Measurements from ENCODE around the gene USP17L28.
"Not testable (repeated sequence)": the region's sequence is repeated elsewhere in the genome, so short reads cannot be mapped to it uniquely, and the experiment has no call there.

Gene USP17L28

DNA sequence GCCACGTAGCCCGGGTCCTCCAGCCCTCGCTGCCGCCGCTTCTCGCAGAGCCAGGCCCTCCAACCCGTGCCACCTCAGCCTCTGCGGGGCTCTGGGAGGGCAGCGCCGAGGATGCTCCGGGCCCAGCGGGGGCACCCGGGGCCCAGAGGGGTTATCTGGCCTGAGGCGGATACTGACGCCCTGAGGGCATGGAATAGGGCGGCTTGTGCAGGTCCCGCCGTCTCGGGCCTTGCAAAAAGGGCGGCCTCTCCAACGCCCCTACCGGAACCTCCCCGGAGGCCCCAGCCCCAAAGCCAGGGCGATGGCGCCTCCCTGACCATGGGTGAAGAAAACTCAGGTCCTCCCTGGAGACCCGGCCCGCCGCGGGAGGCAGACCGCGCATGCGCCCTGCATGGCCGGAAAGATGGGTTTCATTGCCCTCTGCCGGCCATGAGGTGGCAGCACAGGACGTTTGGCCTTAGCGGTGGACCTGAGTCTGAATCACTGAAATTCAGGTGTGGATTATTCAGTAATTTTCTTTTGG is 32.4 kb downstream of the USP17L28 start:
- H3K4me1 ChIP-seq (ENCODE audit: control insufficient read depth, insufficient read depth, low read length); H3K36me3 ChIP-seq (ENCODE audit: control insufficient read depth, insufficient read depth, low read length); H3K9me3 ChIP-seq (ENCODE audit: control insufficient read depth, insufficient read depth, low read depth, low read length); H3K27ac ChIP-seq (ENCODE audit: low read depth, low read length); H3K27me3 ChIP-seq (ENCODE audit: control insufficient read depth, insufficient read depth, low read length): not testable (repeated sequence)
- H3K4me3 ChIP-seq (ENCODE audit: low read depth, low read length) = peak overlapping the region; percentile 52
- H3K9ac ChIP-seq (ENCODE audit: low read length) = peak overlapping the region; percentile 39

DNA sequence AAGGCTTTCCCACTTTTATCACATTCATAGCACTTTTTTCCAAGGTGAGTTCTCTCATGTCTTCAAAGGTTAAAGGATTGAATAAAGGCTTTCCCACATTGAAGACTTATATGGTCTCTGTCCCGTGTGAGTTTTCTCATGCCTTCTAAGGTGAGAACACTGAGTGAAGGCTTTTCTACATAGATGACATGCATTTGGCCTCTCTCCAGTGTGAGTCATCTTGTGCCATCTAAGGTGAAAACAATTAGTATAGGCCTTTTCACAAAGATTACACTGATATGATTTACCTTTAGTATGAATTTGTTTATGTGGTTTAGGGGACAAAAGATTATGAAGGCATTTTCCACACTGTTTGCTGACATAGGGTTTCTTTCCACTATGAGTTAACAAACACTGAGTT is 35.4 kb downstream of the USP17L28 start:
- no peak overlapping the region for H3K9ac ChIP-seq (ENCODE audit: low read length)
- no peaks in the 10 kb centered on the region for H3K9me3 ChIP-seq (ENCODE audit: control insufficient read depth, insufficient read depth, low read depth, low read length)
- no peak overlapping the region for H3K27ac ChIP-seq (ENCODE audit: low read depth, low read length)
- H3K4me1 ChIP-seq (ENCODE audit: control insufficient read depth, insufficient read depth, low read length) = no peaks in the 10 kb centered on the region
- H3K27me3 ChIP-seq (ENCODE audit: control insufficient read depth, insufficient read depth, low read length) = no peaks in the 10 kb centered on the region
- no peak overlapping the region for H3K4me3 ChIP-seq (ENCODE audit: low read depth, low read length)
- no peaks in the 10 kb centered on the region for H3K36me3 ChIP-seq (ENCODE audit: control insufficient read depth, insufficient read depth, low read length)

DNA sequence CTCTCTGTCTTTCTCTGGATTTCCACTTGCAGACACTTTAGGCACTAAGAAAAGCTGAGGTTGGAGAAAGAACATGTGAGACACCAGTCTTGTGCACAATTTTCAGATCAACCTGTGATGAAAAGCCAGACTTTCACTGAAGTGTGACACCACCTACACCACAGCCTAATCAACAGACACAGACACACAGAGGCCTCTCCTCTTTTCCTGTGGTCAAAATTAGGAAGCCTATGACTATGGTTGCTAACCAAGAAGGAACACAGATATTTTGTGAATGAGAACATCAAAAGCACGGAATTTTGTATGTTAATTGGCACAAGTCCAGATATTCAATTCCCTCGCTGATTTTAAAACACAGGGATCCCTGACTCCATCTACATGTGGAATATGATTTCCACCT is 40.3 kb downstream of the USP17L28 start:
- not testable (repeated sequence) for H3K9me3 ChIP-seq (ENCODE audit: control insufficient read depth, insufficient read depth, low read depth, low read length); H3K9ac ChIP-seq (ENCODE audit: low read length); H3K27me3 ChIP-seq (ENCODE audit: control insufficient read depth, insufficient read depth, low read length); H3K4me3 ChIP-seq (ENCODE audit: low read depth, low read length); H3K36me3 ChIP-seq (ENCODE audit: control insufficient read depth, insufficient read depth, low read length); H3K4me1 ChIP-seq (ENCODE audit: control insufficient read depth, insufficient read depth, low read length); H3K27ac ChIP-seq (ENCODE audit: low read depth, low read length)
